ENCODE results near the gene MAST4.

DNA sequence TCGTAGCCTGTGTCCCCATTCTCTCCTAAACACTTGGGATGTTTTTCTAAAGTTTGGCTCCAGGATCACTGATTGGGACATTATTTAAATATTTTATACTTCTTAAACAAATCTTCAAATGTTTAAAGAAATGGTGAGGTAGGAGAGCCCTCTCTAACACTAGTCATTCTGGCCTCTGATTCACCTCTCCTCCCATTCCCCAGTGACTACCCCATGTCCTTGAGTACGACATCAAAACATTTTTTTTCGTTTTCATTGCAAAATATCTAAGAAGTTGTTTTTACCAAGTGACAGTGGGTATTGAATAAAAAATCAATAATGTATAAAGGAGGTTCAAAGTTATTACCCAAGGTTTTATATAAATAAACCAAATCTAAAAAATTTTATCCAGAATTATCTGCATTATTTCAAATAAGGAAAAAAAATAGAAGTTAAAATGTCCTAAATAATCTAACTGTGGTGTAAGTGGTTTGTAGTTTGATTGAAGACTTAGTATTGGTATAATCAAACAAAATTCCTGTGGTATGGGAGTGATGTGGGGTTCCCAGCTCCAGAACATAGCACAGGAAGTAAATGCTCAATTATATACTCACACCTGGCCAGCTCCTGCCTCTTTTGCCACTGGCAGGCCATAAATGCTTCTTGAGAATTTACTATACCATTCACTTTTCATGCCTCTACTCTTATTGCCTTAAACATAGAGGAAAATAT is 51.1 kb downstream of the MAST4 start:
- TF ChIP-seq EZH2 (IDR thresholded peaks at IDR 0.05; ENCODE audit: insufficient read depth, poor library complexity, severe bottlenecking), result no peak
- no peak for TF ChIP-seq EZH2phosphoT487 (IDR thresholded peaks at IDR 0.05; ENCODE audit: insufficient read depth, low read depth)
